A549 treated with AZD9567 at 1 μM for 4 hours (cell line): ENCODE measurements around the gene SLC39A9. TPM values are rescaled to one million over a fixed set of nuclear protein-coding genes. Genes with fewer than 3 reads are reported as not detected.

Source experiments
- total RNA-seq: library from RNA; stranded (reverse); fragments of 200-300 nt; extraction: Qiagen RNA extraction; gene quantifications from 5 replicates; pipeline ENCODE4 v1.2.3, GENCODE V29; 2022; ENCODE audit not compliant: insufficient read depth

Gene SLC39A9
- total RNA-seq: 38.1 to 42.5 TPM (median 39.0 TPM) in 5 replicates

GRCh38 chr14:69398053-69398817, at the start of gene SLC39A9, which contains the start of gene ERH:
Gene SLC39A9, plus strand, starts transcription at chr14:69398692. Its CDS starts 678 bp downstream, at chr14:69399370.
Gene ERH, minus strand, starts transcription at chr14:69398299. Its CDS starts 66 bp downstream, at chr14:69398233.

GRCh38 chr14:69484444-69485314, 86.2 kb downstream of the SLC39A9 start, which contains the start of gene PLEKHD1:
Gene PLEKHD1, plus strand, starts transcription at chr14:69484728. Its CDS starts 238 bp downstream, at chr14:69484966.

Other genes starting within 250 kb of the SLC39A9 start
- gene DCAF5, start 245.6 kb upstream of the SLC39A9 start, total RNA-seq: 15.8 to 27.3 TPM (median 19.6 TPM) in 5 replicates
- gene EXD2, start 207.2 kb upstream of the SLC39A9 start, total RNA-seq: 9.6 to 12.5 TPM (median 11.3 TPM) in 5 replicates
- gene GALNT16, start 138.5 kb upstream of the SLC39A9 start, total RNA-seq: 1.9 to 4.7 TPM (median 2.9 TPM) in 5 replicates
- gene ERH, start 393 bp upstream of the SLC39A9 start, total RNA-seq: 317 to 361 TPM (median 332 TPM) in 5 replicates
- gene PLEKHD1, start 86.0 kb downstream of the SLC39A9 start, total RNA-seq: 0.02 to 0.06 TPM (median 0.03 TPM) in 4 of 5 replicates, not detected in the other
- 0.01 TPM in 1 of 5 replicates, not detected in the others for gene CCDC177, start 176.2 kb downstream of the SLC39A9 start, total RNA-seq
- 6.4 to 7.9 TPM (median 7.4 TPM) in 5 replicates for gene SUSD6, start 212.9 kb downstream of the SLC39A9 start, total RNA-seq